Endothelial cell (in vitro differentiated cells): ENCODE results near the gene MXI1. TPM values are rescaled to one million over a fixed set of nuclear protein-coding genes. Genes with fewer than 3 reads are reported as not detected.
"Not testable (repeated sequence)": the region's sequence is repeated elsewhere in the genome, so short reads cannot be mapped to it uniquely, and the experiment has no call there.

ENCODE experiments used
- DNase-seq: peaks from one replicate; pipeline ENCODE4 v3.0.0; 2021; ENCODE audit warnings: low spot score
- H3K27ac Mint-ChIP-seq: one replicate; pipeline ENCODE4 v1.8.0; 2021; ENCODE audit warnings: mixed read lengths, inconsistent platforms; ENCODE audit not compliant: unreplicated experiment
- H3K27me3 Mint-ChIP-seq: one replicate; pipeline ENCODE4 v1.8.0; 2021; ENCODE audit warnings: mild to moderate bottlenecking, moderate library complexity, mixed read lengths, inconsistent platforms; ENCODE audit not compliant: unreplicated experiment
- H3K36me3 Mint-ChIP-seq: one replicate; pipeline ENCODE4 v1.8.0; 2021; ENCODE audit warnings: mild to moderate bottlenecking, low read depth, mixed read lengths, inconsistent platforms; ENCODE audit not compliant: unreplicated experiment
- H3K4me1 Mint-ChIP-seq: one replicate; pipeline ENCODE4 v1.8.0; 2021; ENCODE audit warnings: mild to moderate bottlenecking, mixed read lengths, inconsistent platforms; ENCODE audit not compliant: unreplicated experiment
- H3K4me3 Mint-ChIP-seq: one replicate; pipeline ENCODE4 v1.8.0; 2021; ENCODE audit warnings: mild to moderate bottlenecking, mixed read lengths, inconsistent platforms; ENCODE audit not compliant: unreplicated experiment
- H3K9me3 Mint-ChIP-seq: one replicate; pipeline ENCODE4 v1.8.0; 2021; ENCODE audit warnings: mixed read lengths, inconsistent platforms; ENCODE audit not compliant: unreplicated experiment
- CTCF ChIP-seq: fragments of 200-600 bp; sonication (generic); IDR thresholded peaks from one replicate; pipeline ENCODE4 v1.5.0; 2021; ENCODE audit warnings: antibody characterized with exemption; ENCODE audit not compliant: unreplicated experiment
- total RNA-seq: library from RNA; stranded (reverse); fragmentation: NEBNext Ultra II Directional; extraction: Animal tissue kit (Norgen Biotek cat#: 25700); gene quantifications from one replicate; pipeline ENCODE4 v1.2.1, GENCODE V29; 2021; ENCODE audit not compliant: unreplicated experiment

MXI1 gene
- total RNA-seq, 1 donor from 2014 or later, result 10.3 TPM

GRCh38 chr10:110326351-110327032 is 119.1 kb downstream of the MXI1 start:
- Mint-ChIP-seq H3K9me3 (peaks cover 22% of the 10 kb centered on the region), H3K4me1 (no peaks in the 10 kb centered on the region), H3K27ac (no peak overlapping the region), H3K27me3 (peaks cover 10% of the 10 kb centered on the region), H3K4me3 (no peak overlapping the region), H3K36me3 (peaks cover 18% of the 10 kb centered on the region)
- TF ChIP-seq CTCF, result no peak
- no peak for DNase-seq

GRCh38 chr10:110327262-110327914 is 120.0 kb downstream of the MXI1 start:
- H3K9me3 Mint-ChIP-seq, result peaks cover 22% of the 10 kb centered on the region
- H3K27ac Mint-ChIP-seq, result no peak overlapping the region
- peaks cover 10% of the 10 kb centered on the region for H3K27me3 Mint-ChIP-seq
- H3K4me3 Mint-ChIP-seq, result no peak overlapping the region
- DNase-seq, result no peak
- TF ChIP-seq CTCF, result no peak
- peaks cover 22% of the 10 kb centered on the region for H3K36me3 Mint-ChIP-seq
- no peaks in the 10 kb centered on the region for H3K4me1 Mint-ChIP-seq

- H3K27ac Mint-ChIP-seq, result no peak overlapping the region
- DNase-seq, result no peak
- no peak overlapping the region for H3K4me3 Mint-ChIP-seq
- no peaks in the 10 kb centered on the region for H3K4me1 Mint-ChIP-seq
- H3K36me3 Mint-ChIP-seq, result peaks cover 24% of the 10 kb centered on the region
- H3K9me3 Mint-ChIP-seq, result peaks cover 22% of the 10 kb centered on the region
- TF ChIP-seq CTCF, result no peak
- peaks cover 11% of the 10 kb centered on the region for H3K27me3 Mint-ChIP-seq
Observed at GRCh38 chr10:110330675-110331074, 123.3 kb downstream of the MXI1 start.

DNA sequence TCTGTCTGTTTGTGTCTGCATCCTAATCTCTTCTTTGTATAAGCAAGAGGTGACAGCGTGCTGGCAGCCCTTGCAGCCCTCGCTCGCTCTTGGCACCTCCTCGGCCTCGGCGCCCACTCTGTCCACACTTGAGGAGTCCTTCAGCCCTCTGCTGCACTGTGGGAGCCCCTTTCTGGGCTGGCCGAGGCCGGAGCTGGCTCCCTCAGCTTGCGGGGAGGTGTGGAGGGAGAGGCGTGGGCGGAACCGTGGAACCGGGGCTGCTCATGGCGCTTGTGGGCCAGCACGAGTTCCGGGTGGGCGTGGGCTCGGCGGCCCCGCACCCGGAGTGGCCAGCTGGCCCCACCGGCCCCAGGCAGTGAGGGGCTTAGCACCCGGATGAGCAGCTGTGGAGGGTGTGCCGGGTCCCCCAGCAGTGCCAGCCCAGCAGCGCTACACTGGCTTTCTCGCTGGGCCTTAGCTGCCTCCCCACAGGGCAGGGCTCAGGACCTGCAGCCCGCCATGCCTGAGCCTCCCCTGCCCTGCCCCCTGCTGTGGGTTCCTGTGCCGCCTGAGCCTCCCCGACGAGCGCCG is 123.9 kb downstream of the MXI1 start:
- not testable (repeated sequence) for H3K4me3 Mint-ChIP-seq, H3K4me1 Mint-ChIP-seq, DNase-seq, H3K27ac Mint-ChIP-seq
- Mint-ChIP-seq H3K27me3 (peaks cover 11% of the 10 kb centered on the region), H3K36me3 (peaks cover 24% of the 10 kb centered on the region), H3K9me3 (peaks cover 22% of the 10 kb centered on the region)

GRCh38 chr10:110334061-110334656 is 126.8 kb downstream of the MXI1 start:
- Mint-ChIP-seq H3K9me3 (peaks cover 16% of the 10 kb centered on the region), H3K4me1 (no peaks in the 10 kb centered on the region), H3K4me3 (no peak overlapping the region), H3K27ac (no peak overlapping the region), H3K36me3 (peaks cover 21% of the 10 kb centered on the region), H3K27me3 (peaks cover 12% of the 10 kb centered on the region)
- TF ChIP-seq CTCF, result no peak
- no peak for DNase-seq
